GM12873 (cell line): Measurements from ENCODE around the gene YTHDC1.

Experiments used
- CTCF ChIP-seq: IDR thresholded peaks from 2 replicates; pipeline ENCODE4 v1.5.1; 2012; ENCODE audit warnings: low read depth, mild to moderate bottlenecking, moderate library complexity, low read length, control low read depth; ENCODE audit not compliant: insufficient read depth; ENCODE audit errors: missing control alignments

Gene YTHDC1

GRCh38 chr4:68310651-68311247 is 39.1 kb downstream of the YTHDC1 start:
- no peak for TF ChIP-seq CTCF

- TF ChIP-seq CTCF: no peak
Observed at GRCh38 chr4:68304731-68305130, 45.2 kb downstream of the YTHDC1 start.

- no peak for TF ChIP-seq CTCF
Observed at GRCh38 chr4:68299492-68300457, 50.1 kb downstream of the YTHDC1 start.

GRCh38 chr4:68297137-68297536 is 52.8 kb downstream of the YTHDC1 start:
- no peak for TF ChIP-seq CTCF

GRCh38 chr4:68291256-68291655 is 58.6 kb downstream of the YTHDC1 start:
- TF ChIP-seq CTCF: no peak

GRCh38 chr4:68288393-68288740 is 61.5 kb downstream of the YTHDC1 start:
- no peak for TF ChIP-seq CTCF

- TF ChIP-seq CTCF: no peak
Observed at GRCh38 chr4:68287704-68288392, 62.0 kb downstream of the YTHDC1 start.
